GM12891 (cell line): ENCODE results near the gene HOXC4.

ENCODE experiments used
- DNase-seq: peaks from one replicate; pipeline ENCODE4 v3.0.0; 2011; ENCODE audit warnings: low spot score; ENCODE audit not compliant: insufficient read length
- FAIRE-seq: peaks from 2 replicates; lab custom pipeline; 2011; peaks lifted over from hg19 to GRCh38; lab: Jason Lieb, UNC
- PAX5 ChIP-seq: IDR thresholded peaks from 2 replicates; pipeline ENCODE4 v1.6.1; 2011; ENCODE audit warnings: low read length, moderate library complexity, mild to moderate bottlenecking; ENCODE audit not compliant: insufficient read depth, severe bottlenecking
- POLR2A ChIP-seq: IDR thresholded peaks from 2 replicates; pipeline ENCODE4 v1.6.1; 2011; ENCODE audit warnings: low read depth, low read length, control low read depth
- POLR2AphosphoS5 ChIP-seq: IDR thresholded peaks from 2 replicates; pipeline ENCODE4 v1.6.1; 2011; ENCODE audit warnings: low read depth, low read length, control low read depth
- POU2F2 ChIP-seq: IDR thresholded peaks from 2 replicates; pipeline ENCODE4 v1.6.1; 2011; ENCODE audit warnings: low read depth, mild to moderate bottlenecking, control low read depth, low read length, moderate library complexity
- SPI1 ChIP-seq: IDR thresholded peaks from 2 replicates; pipeline ENCODE4 v1.6.1; 2011; ENCODE audit warnings: low read depth, low read length, control low read depth
- TAF1 ChIP-seq: IDR thresholded peaks from 2 replicates; pipeline ENCODE4 v1.6.1; 2011; ENCODE audit warnings: low read depth, low read length, control low read depth

The HOXC4 gene

GRCh38 chr12:54028314-54029201, 25.1 kb upstream of the HOXC4 start, which contains the start of gene HOXC6:
HOXC6 (plus strand) TSS chr12:54028440; CDS start chr12:54028522, 82 bp downstream.
- no peak for FAIRE-seq

DNA sequence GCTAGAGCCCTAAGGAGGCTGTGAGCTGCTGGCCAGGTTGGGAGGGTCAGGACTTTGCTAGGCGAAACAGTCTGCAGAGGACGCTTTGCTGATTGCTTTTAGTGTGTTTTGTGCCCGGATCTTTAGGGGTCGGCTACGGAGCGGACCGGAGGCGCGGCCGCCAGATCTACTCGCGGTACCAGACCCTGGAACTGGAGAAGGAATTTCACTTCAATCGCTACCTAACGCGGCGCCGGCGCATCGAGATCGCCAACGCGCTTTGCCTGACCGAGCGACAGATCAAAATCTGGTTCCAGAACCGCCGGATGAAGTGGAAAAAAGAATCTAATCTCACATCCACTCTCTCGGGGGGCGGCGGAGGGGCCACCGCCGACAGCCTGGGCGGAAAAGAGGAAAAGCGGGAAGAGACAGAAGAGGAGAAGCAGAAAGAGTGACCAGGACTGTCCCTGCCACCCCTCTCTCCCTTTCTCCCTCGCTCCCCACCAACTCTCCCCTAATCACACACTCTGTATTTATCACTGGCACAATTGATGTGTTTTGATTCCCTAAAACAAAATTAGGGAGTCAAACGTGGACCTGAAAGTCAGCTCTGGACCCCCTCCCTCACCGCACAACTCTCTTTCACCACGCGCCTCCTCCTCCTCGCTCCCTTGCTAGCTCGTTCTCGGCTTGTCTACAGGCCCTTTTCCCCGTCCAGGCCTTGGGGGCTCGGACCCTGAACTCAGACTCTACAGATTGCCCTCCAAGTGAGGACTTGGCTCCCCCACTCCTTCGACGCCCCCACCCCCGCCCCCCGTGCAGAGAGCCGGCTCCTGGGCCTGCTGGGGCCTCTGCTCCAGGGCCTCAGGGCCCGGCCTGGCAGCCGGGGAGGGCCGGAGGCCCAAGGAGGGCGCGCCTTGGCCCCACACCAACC, 23.9 kb upstream of the HOXC4 start:
- DNase-seq (no peak), FAIRE-seq (no peak)
- TF ChIP-seq TAF1 = no peak
- TF ChIP-seq SPI1 = no peak
- TF ChIP-seq POLR2AphosphoS5 = no peak
- no peak for TF ChIP-seq POLR2A
- TF ChIP-seq PAX5 = no peak
- TF ChIP-seq POU2F2 = no peak

More at GRCh38 chr12:54028314-54029201, 25.1 kb upstream of the HOXC4 start, which contains the start of gene HOXC6:
- no peak for DNase-seq
- TF ChIP-seq PAX5 (no peak), POLR2AphosphoS5 (no peak), SPI1 (no peak), POU2F2 (no peak), POLR2A (no peak), TAF1 (no peak)

DNA sequence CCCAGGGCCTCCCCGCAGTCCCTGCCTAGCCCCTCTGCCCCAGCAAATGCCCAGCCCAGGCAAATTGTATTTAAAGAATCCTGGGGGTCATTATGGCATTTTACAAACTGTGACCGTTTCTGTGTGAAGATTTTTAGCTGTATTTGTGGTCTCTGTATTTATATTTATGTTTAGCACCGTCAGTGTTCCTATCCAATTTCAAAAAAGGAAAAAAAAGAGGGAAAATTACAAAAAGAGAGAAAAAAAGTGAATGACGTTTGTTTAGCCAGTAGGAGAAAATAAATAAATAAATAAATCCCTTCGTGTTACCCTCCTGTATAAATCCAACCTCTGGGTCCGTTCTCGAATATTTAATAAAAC, 23.2 kb upstream of the HOXC4 start:
- FAIRE-seq (no peak), DNase-seq (no peak)
- TF ChIP-seq POLR2AphosphoS5 (no peak), PAX5 (no peak), POU2F2 (no peak), POLR2A (no peak), SPI1 (no peak), TAF1 (no peak)

DNA sequence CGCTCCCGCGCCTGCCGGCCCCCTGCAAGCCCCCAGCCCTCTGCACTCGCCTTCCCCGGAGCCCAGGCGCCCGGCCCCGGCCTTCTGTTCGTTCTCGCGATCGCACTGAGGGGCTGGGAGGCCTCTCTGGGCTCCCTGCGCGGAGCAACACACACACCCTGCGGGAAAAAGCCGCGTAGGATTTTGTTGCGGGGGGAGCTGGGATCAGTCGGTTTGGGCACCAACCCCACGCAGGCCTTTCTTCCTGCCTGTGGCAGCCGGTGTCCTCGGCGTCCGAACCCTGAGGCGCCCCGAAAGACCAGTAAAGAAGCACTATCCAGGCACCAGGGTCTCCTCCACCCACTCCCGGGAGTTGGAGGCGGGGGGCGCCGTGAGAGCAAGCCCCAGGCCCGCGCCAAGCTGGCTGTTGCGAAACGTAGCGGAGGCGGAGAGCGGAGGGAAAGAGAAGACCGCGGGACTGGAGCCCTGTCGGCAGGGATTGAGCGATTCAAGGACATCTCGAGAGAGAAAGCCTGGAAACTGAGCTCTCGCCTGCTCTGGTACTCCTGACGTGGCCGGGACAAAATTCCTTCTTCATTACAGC, 22.7 kb upstream of the HOXC4 start:
- FAIRE-seq (no peak), DNase-seq (no peak)
- no peak for TF ChIP-seq POU2F2
- no peak for TF ChIP-seq POLR2A
- TF ChIP-seq POLR2AphosphoS5 = no peak
- TF ChIP-seq TAF1 = no peak
- no peak for TF ChIP-seq SPI1
- TF ChIP-seq PAX5 = no peak

DNA sequence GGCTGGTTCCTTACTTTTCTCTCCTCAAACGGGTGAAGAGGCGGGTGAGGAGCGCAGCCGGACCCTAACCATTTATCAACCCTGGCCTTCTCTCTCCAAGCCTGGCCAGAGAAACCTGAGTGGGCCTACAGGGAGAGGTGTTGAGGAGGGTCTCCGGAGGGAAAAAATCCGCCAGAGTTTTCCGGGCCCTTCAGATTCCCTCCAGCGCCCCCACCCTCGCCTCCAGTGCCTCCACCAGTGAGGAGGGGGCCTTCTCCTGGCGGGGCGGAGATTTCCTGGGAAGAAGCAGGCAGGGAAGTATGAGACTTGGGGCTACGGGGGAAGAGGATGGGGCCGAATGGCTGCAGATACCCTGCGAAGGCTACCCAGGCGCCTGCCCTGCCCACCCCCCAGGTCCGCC, 22.2 kb upstream of the HOXC4 start:
- FAIRE-seq (no peak), DNase-seq (no peak)
- TF ChIP-seq POLR2A (no peak), PAX5 (no peak), POU2F2 (no peak), SPI1 (no peak)

- FAIRE-seq (no peak), DNase-seq (no peak)
- TF ChIP-seq PAX5 (no peak), TAF1 (no peak), POU2F2 (no peak), POLR2A (no peak), POLR2AphosphoS5 (no peak), SPI1 (no peak)
These were observed 21.5 kb upstream of the HOXC4 start for GRCh38 chr12:54032086-54032619.

GRCh38 chr12:54032627-54033100, 21.0 kb upstream of the HOXC4 start, which contains the start of gene HOXC5:
HOXC5 (plus strand) TSS chr12:54033050; CDS start chr12:54033123, 73 bp downstream.
- FAIRE-seq = no peak
- no peak for TF ChIP-seq POU2F2
- no peak for TF ChIP-seq PAX5
- TF ChIP-seq POLR2A = no peak
- TF ChIP-seq POLR2AphosphoS5 = no peak
- TF ChIP-seq TAF1 = no peak
- TF ChIP-seq SPI1 = no peak

DNA sequence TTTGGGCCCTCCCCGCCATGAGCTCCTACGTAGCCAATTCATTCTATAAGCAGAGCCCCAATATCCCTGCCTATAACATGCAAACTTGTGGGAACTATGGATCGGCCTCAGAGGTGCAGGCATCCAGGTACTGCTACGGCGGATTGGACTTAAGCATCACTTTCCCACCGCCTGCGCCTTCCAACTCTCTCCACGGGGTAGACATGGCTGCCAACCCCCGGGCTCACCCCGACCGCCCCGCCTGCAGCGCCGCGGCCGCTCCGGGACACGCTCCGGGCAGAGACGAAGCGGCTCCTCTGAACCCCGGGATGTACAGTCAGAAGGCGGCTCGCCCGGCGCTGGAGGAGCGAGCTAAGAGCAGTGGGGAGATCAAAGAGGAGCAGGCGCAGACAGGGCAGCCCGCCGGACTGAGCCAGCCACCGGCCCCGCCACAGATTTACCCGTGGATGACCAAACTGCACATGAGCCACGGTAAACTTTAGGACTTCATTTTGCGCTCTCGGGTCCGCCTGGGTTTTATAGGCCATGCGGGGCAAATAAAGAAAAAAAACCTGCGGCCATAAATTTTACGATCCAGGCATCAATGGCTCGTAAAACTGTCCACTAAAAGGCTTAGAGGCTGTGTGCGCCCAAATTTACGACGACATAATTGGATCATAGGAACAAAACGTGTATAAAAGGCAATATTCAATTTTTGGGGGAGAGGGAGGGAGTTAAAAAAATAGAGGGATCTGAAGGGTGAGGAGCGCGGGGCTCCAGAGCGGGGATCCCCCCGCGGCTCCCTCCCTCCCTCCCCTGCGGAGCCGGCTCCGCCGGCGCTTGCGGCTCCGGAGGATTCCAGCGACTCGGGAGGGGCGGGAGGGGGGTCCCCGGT, 20.3 kb upstream of the HOXC4 start:
- no peak for DNase-seq
- TF ChIP-seq POLR2AphosphoS5 (no peak), POLR2A (no peak), POU2F2 (no peak), TAF1 (no peak), PAX5 (no peak), SPI1 (no peak)
- no peak for FAIRE-seq

More at GRCh38 chr12:54032627-54033100, 21.0 kb upstream of the HOXC4 start, which contains the start of gene HOXC5:
- DNase-seq = peak; percentile 67
